A549 (cell line): Measurements from ENCODE around the gene UST.

Experiments used
- CEBPB ChIP-seq, 2 experiments: fragments of >200 bp in 1 of 2; sonication (Bioruptor Twin) in 1 of 2; formaldehyde crosslinking in 1 of 2; IDR thresholded peaks; 2 replicates each; pipeline ENCODE4 v1.6.1; 2012 to 2016
- POLR2A ChIP-seq: IDR thresholded peaks from 2 replicates; pipeline ENCODE4 v1.6.1; 2012; ENCODE audit warnings: mild to moderate bottlenecking, low read length
- RFX5 ChIP-seq: fragments of 450-650 bp; IDR thresholded peaks from 2 replicates; pipeline ENCODE4 v1.7.1; 2014; ENCODE audit warnings: antibody characterized with exemption, mild to moderate bottlenecking, moderate library complexity
- ZNF302 ChIP-seq: fragments of 250-450 bp; sonication (Bioruptor Pico); IDR thresholded peaks from 2 replicates; pipeline ENCODE4 v1.9.0; 2021; ENCODE audit warnings: inconsistent platforms, mild to moderate bottlenecking, moderate library complexity
- TF ChIP-seq, protein P1 (sequence below): fragments of >200 bp; sonication (Bioruptor Twin); formaldehyde crosslinking; IDR thresholded peaks from 3 replicates; pipeline ENCODE4 v1.5.1; 2016
- TF ChIP-seq, protein P2 (sequence below): fragments of 200-600 bp; sonication (generic); IDR thresholded peaks from 2 replicates; pipeline ENCODE4 v1.6.1; 2016; ENCODE audit warnings: antibody characterized with exemption, mild to moderate bottlenecking, moderate library complexity
- TF ChIP-seq, protein P3 (sequence below): fragments of 450-650 bp; IDR thresholded peaks from 2 replicates; pipeline ENCODE4 v1.6.1; 2014; ENCODE audit warnings: antibody characterized with exemption

DNA sequence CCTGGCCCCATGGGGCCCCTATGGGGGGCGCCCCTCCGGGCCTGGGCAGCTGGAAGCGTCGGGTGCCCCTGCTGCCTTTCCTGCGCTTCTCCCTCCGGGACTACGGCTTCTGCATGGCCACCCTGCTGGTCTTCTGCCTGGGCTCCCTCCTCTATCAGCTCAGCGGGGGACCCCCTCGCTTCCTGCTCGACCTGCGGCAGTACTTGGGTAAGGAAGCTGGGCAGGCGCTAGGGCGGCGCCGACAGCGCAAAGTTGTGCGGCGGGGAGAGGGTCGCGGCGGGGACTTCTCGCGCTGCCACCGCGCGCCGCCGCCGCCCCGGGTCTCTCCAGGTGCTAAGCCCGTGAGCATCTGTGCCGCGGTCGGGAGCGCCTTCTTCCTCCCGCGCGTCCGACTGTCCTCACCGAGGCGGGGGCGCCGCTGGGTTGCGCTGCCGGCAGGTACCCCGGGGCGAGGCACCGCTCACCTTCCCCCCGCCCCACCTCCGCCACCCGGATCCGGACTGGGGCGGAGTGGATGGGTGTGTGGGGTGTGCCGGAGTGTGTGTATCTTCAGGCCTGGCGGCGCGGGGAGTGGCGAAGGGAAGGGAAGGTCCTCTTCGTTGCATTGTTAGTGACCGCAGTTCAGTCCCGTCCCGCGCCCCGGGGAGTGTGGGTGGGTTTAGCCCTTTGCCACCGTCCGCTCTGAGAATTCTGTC, 788 bp downstream of the UST start:
- TF ChIP-seq CEBPB (IDR thresholded peaks at IDR 0.05) = no peak
- no peak for TF ChIP-seq ZNF302
- TF ChIP-seq, protein P1, sequence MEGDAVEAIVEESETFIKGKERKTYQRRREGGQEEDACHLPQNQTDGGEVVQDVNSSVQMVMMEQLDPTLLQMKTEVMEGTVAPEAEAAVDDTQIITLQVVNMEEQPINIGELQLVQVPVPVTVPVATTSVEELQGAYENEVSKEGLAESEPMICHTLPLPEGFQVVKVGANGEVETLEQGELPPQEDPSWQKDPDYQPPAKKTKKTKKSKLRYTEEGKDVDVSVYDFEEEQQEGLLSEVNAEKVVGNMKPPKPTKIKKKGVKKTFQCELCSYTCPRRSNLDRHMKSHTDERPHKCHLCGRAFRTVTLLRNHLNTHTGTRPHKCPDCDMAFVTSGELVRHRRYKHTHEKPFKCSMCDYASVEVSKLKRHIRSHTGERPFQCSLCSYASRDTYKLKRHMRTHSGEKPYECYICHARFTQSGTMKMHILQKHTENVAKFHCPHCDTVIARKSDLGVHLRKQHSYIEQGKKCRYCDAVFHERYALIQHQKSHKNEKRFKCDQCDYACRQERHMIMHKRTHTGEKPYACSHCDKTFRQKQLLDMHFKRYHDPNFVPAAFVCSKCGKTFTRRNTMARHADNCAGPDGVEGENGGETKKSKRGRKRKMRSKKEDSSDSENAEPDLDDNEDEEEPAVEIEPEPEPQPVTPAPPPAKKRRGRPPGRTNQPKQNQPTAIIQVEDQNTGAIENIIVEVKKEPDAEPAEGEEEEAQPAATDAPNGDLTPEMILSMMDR = no peak; the same call in 2 of the 3 replicates
- TF ChIP-seq POLR2A = no peak
- no peak for TF ChIP-seq RFX5
- TF ChIP-seq, protein P2, sequence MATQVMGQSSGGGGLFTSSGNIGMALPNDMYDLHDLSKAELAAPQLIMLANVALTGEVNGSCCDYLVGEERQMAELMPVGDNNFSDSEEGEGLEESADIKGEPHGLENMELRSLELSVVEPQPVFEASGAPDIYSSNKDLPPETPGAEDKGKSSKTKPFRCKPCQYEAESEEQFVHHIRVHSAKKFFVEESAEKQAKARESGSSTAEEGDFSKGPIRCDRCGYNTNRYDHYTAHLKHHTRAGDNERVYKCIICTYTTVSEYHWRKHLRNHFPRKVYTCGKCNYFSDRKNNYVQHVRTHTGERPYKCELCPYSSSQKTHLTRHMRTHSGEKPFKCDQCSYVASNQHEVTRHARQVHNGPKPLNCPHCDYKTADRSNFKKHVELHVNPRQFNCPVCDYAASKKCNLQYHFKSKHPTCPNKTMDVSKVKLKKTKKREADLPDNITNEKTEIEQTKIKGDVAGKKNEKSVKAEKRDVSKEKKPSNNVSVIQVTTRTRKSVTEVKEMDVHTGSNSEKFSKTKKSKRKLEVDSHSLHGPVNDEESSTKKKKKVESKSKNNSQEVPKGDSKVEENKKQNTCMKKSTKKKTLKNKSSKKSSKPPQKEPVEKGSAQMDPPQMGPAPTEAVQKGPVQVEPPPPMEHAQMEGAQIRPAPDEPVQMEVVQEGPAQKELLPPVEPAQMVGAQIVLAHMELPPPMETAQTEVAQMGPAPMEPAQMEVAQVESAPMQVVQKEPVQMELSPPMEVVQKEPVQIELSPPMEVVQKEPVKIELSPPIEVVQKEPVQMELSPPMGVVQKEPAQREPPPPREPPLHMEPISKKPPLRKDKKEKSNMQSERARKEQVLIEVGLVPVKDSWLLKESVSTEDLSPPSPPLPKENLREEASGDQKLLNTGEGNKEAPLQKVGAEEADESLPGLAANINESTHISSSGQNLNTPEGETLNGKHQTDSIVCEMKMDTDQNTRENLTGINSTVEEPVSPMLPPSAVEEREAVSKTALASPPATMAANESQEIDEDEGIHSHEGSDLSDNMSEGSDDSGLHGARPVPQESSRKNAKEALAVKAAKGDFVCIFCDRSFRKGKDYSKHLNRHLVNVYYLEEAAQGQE = no peak
- TF ChIP-seq, protein P3, sequence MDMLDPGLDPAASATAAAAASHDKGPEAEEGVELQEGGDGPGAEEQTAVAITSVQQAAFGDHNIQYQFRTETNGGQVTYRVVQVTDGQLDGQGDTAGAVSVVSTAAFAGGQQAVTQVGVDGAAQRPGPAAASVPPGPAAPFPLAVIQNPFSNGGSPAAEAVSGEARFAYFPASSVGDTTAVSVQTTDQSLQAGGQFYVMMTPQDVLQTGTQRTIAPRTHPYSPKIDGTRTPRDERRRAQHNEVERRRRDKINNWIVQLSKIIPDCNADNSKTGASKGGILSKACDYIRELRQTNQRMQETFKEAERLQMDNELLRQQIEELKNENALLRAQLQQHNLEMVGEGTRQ = no peak
